DMS53 treated with DMSO at 0.1 percent for 48 hours (cell line): Measurements from ENCODE around the gene HNRNPU.
"Not testable (repeated sequence)": the region's sequence is repeated elsewhere in the genome, so short reads cannot be mapped to it uniquely, and the experiment has no call there.

ENCODE experiments used
- DNase-seq: peaks from one replicate; lab custom pipeline; 2025; ENCODE audit not compliant: unreplicated experiment; lab: John Stamatoyannopoulos, UW

The HNRNPU gene

DNA sequence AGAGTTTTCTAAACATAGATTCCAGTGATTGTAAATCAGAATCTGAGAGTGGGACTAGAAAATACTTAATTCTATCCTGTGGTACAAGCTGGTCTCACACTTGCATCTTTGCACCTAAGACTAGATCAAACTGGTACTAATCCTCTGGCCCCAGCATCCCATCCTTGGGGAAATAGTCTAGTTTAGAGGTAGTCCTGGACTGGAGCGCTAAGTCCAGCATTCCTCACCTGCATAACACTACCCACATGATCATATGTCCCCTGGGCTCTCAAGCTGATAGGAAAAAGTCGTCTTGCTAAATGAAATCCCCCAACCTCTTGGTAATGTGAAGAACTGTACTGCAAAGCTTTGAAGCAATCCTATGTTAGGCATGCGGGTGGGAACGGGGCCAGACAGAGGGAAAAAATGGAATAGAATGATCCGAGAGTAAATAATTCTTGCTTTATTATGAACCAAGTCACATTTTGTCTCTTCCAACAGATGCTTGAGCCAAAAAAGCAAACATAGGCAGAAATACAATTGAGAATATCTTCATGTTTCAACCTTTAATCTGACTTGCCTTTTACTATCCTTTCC lies 24.0 kb downstream of the HNRNPU start:
- no peak for DNase-seq

- DNase-seq: no peak
Measured at GRCh38 chr1:244839656-244840055, 24.7 kb downstream of the HNRNPU start.

DNA sequence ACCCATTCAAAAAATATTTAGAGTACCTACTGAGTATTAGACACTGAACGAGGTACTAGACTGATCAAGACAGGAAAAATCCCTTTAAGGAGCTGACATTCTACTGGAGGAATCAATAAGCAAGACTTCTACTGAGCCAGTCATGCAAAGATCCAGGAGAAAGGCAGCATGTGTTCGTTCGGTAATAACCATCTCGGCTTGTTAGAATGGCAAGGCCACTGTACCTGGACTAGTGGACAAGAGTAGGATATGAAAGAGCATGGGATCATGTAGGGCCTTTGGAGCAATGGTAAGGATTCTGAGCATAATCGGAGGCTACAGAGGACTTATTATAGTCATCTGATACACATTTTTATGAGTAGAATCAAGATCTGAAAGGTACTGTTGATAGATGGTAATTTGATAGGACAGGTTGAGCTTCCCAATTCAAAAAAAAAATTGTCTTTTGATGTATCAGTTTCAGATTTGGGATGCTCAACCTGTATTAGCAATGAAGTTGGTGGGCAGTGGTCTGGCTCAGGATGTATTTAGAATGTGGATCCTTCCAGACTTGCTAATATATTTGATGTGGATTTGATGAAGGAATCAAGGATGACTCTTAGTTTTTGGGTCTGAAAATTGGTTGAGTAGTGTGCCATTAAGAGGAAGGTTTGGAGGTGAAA lies 26.6 kb downstream of the HNRNPU start:
- DNase-seq: no peak

DNA sequence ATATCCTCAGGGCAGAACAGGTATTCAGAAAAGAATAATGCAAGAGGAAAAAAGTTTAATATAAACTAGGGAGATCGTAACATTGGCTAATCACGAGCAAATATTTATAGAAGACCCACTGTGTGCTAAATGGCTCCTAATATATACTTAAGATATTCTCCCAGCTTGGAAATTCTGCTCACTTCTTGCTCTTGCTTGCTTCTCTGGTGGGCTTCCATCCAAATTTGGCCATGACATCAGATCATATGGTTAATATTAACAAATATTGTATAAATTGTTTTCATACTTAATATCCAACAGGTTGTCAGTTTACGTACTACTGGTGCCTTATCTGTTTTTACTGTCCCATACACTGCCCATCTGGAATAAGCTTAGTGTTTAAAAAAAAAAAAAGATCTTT lies 27.8 kb downstream of the HNRNPU start:
- no peak for DNase-seq

DNA sequence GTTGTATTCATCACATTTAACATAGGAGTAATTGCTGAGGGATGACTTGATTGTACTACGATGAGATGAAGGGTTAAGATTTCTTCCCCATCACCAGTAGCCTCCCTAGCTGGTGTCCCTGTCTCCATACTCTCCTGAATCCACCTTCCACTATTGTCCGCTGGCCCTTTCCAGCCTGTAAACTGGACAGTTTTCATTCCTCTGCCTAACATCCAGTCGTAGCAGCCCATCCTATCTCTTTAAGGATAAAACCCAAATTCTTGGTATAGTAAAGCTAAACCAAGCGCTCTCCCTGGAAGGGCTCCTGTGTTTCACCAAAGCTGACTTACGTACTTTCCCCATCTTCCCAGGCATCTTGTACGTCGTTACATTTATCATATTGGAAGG lies 28.2 kb downstream of the HNRNPU start:
- peak; percentile 34 for DNase-seq

- DNase-seq: peak; percentile 79
Measured at GRCh38 chr1:244835276-244836134, 28.8 kb downstream of the HNRNPU start, which contains the start of gene COX20. COX20 (plus strand) TSS chr1:244835658; CDS start chr1:244835715, 57 bp downstream.

DNA sequence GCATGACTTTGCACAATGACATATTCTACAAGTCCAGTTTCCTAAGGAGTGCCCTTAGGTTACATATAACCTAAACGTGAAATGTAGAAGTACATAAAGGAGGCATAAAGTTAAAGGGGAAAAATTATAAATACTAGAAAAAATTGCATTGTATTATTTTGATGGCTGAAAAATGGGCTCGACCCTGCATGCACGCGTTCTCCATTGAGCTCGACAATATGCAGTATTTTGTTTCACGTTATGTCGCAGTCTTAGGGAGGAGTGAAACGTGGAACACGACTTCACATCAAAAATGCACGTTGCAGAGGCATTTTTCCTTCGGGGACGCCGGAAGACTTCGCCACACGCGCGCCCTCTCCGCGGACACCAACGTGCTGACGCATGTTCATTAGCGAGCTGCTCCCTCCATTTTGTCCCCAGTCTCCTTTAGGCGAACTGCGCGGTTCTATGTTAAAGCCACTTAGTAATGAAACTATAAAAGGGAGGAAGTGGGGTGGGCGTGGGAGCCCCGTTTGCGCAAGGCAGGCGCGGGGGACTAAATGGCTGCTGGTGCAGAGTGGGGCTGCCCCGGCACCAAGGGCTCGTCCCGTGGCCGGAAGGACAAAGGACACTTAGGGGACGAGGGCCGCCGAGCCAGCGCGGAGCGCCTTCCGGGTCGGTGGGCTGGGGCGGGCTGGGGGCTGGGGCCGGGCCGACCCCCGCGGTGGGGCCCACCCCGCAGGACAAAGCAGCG lies 29.6 kb downstream of the HNRNPU start:
- DNase-seq: peak; percentile 79

- peak; percentile 84 for DNase-seq
Measured at GRCh38 chr1:244833734-244834542, 30.4 kb downstream of the HNRNPU start.

- not testable (repeated sequence) for DNase-seq
Measured at GRCh38 chr1:244833260-244833659, 31.1 kb downstream of the HNRNPU start.

DNA sequence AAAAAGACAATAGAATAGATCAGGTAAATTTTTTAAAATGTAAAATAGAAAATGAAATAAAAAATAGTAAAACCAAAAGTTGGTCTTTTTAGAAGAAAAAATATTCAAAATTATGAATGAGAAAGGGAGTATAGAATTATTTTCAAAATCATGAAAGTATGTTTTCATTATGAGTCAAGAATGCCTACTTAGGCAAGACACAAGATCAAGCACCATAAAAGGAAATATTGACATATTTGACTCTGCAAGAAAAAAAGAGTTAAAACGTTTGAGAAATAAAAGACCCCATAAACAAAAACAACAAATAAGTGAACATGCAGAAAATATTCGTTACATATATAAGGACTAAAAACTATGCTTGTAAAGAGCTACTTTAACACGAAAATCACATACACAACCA lies 33.7 kb downstream of the HNRNPU start:
- DNase-seq: no peak

DNA sequence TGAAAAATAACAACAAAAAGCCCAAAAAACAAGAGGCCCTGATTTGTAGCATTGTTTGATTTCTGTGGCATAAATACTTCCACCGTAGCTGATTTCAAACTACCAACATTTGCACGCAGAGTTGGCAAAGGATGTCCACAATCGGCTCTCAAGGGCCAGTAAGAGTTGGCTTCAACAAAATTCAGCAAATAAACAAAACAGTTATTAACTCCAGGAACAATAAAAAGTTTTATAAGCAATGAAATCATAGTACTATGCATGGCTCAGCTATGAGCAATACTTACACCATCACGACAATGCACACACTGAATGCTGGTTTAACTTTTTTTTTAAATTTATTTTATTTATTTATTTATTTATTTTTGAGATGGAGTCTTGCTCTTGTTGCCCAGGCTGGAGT lies 37.6 kb downstream of the HNRNPU start:
- DNase-seq: no peak

DNA sequence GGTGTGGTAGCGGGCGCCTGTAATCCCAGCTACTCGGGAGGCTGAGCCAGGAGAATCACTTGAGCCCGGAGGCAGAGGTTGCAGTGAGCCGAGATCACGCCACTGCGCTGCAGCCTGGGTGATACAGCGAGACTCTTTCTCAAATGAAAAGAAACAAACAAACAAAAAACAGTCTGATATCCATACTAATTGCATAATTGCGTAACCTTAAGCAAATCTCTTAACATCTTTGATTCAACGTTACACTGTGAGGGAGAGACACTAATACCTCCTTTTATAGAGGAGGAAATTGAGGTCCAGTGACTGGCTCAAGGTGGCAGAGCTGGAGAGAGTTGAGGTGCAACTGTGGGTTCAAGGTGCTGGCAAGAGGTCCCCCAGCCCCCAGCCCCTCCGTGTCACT lies 41.5 kb downstream of the HNRNPU start:
- no peak for DNase-seq

DNA sequence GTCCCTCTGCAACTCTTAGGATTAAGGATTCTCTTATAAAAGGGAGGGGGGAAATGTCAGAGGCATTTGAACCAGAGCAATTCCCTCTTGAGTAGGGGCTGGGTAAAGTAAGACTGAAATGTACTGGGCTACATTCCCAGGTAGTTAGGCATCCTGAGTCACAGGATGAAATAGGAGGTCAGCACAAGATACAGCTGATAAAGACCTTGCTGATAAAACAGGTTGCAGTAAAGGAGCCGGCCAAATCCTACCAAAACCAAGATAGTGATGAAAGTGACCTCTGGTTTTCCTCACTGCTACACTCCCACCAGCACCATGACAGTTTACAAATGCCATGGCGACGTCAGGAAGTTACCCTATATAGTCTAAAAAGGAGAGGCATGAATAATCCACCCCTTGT lies 43.2 kb downstream of the HNRNPU start:
- no peak for DNase-seq

DNA sequence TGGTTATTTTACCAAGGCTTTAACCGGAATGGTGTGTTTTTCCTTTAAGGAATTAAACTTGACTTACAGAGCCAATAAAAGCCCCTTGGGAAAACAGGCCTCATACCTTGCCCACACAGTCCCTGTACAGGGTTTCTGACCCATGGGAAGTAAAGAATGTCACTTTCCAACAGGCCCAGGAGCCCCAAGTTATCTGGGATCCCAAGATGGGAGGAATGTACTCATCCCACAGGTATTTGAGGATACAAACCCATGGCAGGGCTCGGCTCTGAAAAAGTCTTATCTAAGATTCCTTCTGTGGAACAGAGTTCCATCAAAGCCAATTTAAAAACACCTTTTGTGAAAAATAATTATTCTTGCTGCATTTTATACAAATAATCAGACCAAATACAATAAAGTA lies 44.2 kb downstream of the HNRNPU start:
- no peak for DNase-seq

- DNase-seq: no peak
Measured at GRCh38 chr1:244817415-244817894, 46.9 kb downstream of the HNRNPU start.

DNA sequence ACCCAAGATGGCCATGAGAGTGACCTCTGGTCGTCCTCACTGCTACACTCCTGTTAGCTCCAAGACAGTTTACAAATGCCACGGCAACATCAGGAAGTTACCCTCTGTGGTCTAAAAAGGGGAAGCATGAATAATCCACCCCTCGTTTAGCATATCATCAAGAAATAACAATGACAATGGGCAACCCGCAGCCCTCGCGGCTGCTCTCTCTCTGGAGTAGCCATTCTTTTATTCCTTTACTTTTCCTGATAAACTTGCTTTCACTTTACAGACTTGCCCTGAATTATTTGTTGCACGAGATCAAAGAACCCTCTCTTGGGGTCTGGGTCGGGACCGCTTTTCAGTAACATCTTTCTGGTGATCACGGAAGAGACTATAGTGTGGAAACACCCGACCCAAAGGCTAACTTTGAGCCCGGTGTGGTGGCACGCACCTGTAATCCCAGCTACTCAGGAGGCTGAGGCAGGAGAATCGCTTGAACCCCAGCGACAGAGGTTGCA lies 48.7 kb downstream of the HNRNPU start:
- no peak for DNase-seq

DNA sequence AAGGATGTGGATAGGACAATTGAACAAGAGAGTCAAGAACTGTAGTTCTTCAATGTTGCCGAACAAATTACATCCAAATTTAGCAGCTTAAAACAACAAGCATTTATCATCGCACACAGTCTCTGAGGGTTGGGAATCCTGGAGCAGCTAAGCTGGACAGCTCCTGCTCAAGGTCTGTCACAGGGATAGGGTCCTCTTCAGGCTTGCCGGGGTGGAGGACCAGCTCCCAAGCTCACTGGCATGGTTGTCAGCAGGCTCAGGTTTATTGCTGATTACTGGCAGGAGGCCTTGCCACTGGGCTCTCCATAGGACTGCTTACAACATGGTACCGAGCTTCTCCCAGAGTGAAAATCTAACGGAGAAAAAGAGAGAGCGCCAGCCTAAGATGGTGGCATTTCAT lies 51.0 kb downstream of the HNRNPU start:
- DNase-seq: no peak

DNA sequence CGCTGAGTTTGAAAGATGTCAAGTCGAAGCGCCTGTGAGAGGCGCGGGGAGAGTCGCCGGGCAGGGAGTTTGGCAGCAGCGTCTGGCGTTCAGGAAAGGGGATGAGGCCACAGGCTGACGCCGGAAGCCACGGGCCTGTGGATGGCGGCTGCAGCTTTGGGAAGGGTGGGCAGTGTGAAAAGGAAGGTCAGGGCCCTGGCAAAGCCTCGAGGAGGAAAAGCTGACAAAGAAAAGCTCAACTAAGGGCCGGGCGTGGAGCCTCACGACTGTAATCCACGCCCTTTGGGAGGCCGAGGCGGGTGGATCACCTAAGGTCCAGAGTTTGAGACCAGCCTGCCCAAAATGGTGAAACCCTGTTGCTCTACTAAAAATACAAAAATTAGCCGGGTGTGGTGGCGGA lies 54.1 kb downstream of the HNRNPU start:
- no peak for DNase-seq

DNA sequence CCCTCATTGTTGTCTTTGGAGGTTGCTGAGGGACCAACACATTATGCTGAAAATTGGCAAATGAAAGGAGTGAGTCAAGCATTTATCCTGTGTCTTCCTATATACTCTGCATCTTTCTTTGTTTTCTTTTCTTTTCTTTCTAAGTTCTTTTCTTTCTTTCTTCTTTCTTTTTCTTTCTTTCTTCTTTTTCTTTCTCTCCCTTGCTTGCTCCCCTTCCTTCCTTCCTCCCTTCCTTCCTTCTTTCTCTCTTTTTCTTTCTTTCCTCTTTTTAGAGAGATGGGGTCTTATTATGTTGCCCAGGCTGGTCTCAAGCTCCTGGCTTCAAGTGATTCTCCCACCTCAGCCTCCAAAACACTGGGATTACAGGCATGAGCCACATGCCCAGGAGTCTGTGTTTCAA lies 57.2 kb downstream of the HNRNPU start:
- DNase-seq: no peak

- DNase-seq: no peak
Measured at GRCh38 chr1:244804841-244805240, 59.5 kb downstream of the HNRNPU start.
